ENCODE results near the gene ARHGAP1. TPM values are rescaled to one million over a fixed set of nuclear protein-coding genes. Genes with fewer than 3 reads are reported as not detected.
A peak's percentile ranks its signal among the peaks of the same experiment; 100 is the strongest.
"Not testable (repeated sequence)": the region's sequence is repeated elsewhere in the genome, so short reads cannot be mapped to it uniquely, and the experiment has no call there.

Gene ARHGAP1
- total and polyA plus RNA-seq, 9 of the 15 experiments (the other 6 are each of a cell fraction or from before 2014, with no cell fraction given), result 3.6 to 30.4 (median 8.2) TPM

- no peak for TF ChIP-seq HNRNPK (IDR thresholded peaks at IDR 0.05; ENCODE audit: low read depth, low read length, poor library complexity, severe bottlenecking)
- TF ChIP-seq DEAF1 (CRISPR knock-in tag; IDR thresholded peaks at IDR 0.05), result no peak
- TF ChIP-seq ZSCAN32 (CRISPR knock-in tag; IDR thresholded peaks at IDR 0.05), result no peak
- TF ChIP-seq COPS2 (conservative IDR thresholded peaks at IDR 0.05), result no peak
- peak; percentile 61; the same call in 1 of the 2 replicates for TF ChIP-seq ADNP (tag; IDR thresholded peaks at IDR 0.05)
- TF ChIP-seq MAFK (IDR thresholded peaks at IDR 0.05; ENCODE audit: low read length), result no peak
- no peak for TF ChIP-seq ZNF324 (CRISPR knock-in tag; IDR thresholded peaks at IDR 0.05)
- no peak for TF ChIP-seq YBX1 (IDR thresholded peaks at IDR 0.05)
- TF ChIP-seq BCOR (IDR thresholded peaks at IDR 0.05), result peak; percentile 77
- TF ChIP-seq ZC3H8 (IDR thresholded peaks at IDR 0.05), result no peak
- TF ChIP-seq NBN (IDR thresholded peaks at IDR 0.05; ENCODE audit: low read depth), result no peak
- TF ChIP-seq RBM25 (IDR thresholded peaks at IDR 0.05; ENCODE audit: low read depth, low read length, severe bottlenecking), result peak; percentile 82
- no peak for TF ChIP-seq BCL6 (CRISPR knock-in tag; IDR thresholded peaks at IDR 0.05)
- no peak for TF ChIP-seq TFAP4 (CRISPR knock-in tag; IDR thresholded peaks at IDR 0.05; ENCODE audit: borderline replicate concordance)
Measured at GRCh38 chr11:46718155-46719019, 18.0 kb upstream of the ARHGAP1 start (continued).

- BruUV-seq (replicated peaks); in situ Hi-C loops (cut with MboI); DNase-seq (ENCODE audit: extremely low read depth in 1 of 4, low spot score in 3 of 4): not testable (repeated sequence)
Measured at GRCh38 chr11:46717825-46718154, 17.4 kb upstream of the ARHGAP1 start.

More at GRCh38 chr11:46717825-46718154, 17.4 kb upstream of the ARHGAP1 start:
- H3K9me1 ChIP-seq (ENCODE audit: control insufficient read depth, insufficient read depth, low read length); H3K9me3 ChIP-seq (replicated peaks; ENCODE audit: control insufficient read depth, insufficient read depth, low read depth, low read length); H4K20me1 ChIP-seq (replicated peaks; ENCODE audit: control insufficient read depth, insufficient read depth, low read length); H3K79me2 ChIP-seq (ENCODE audit: control insufficient read depth, insufficient read depth, low read length); ATAC-seq; CTCF ChIA-PET (ENCODE audit: low intra/inter-chr PET ratio); intact Hi-C loops (cut with micrococcal nuclease); FAIRE-seq; H3K27ac ChIP-seq (ENCODE audit: extremely low read depth, low read depth, low read length); H3K4me2 ChIP-seq (ENCODE audit: insufficient read depth, low read length); H3K4me3 ChIP-seq; H3K36me3 ChIP-seq (ENCODE audit: control insufficient read depth, insufficient read depth, low read length); H3K27me3 ChIP-seq (ENCODE audit: control insufficient read depth in 2 of 2, insufficient read depth in 2 of 2, low read length in 2 of 2): not testable (repeated sequence)
- H3K4me1 ChIP-seq (replicated peaks in 1 of 2; ENCODE audit: control insufficient read depth in 2 of 2, insufficient read depth in 2 of 2, low read length in 2 of 2), result peaks cover 4 to 17% of the 10 kb centered on the region in 2 experiments; a peak in 4 of 5 replicates
- POLR2A ChIA-PET, result interaction anchor here (0.5 to 1.1 kb wide), 3 partner anchors 13 to 1396 kb away, joined by 3 read pairs; no protein-coding TSS in a partner anchor
- peak overlapping the region in 1 of 2 experiments; percentile 75; a peak in 1 of 4 replicates for H3K9ac ChIP-seq (ENCODE audit: insufficient read depth in 1 of 2, low read depth in 2 of 2, low read length in 2 of 2)
- WGBS (ENCODE audit: insufficient coverage, low coverage, missing lambda C conversion rate), result 89% methylated on average over 2 of the region's 2 CpGs
- peak overlapping the region; percentile 85 for H2AFZ ChIP-seq (ENCODE audit: low read depth, low read length)
